HG03565 (cell line): Measurements from ENCODE around the gene EVI5L.
"Not testable (repeated sequence)": the region's sequence is repeated elsewhere in the genome, so short reads cannot be mapped to it uniquely, and the experiment has no call there.

Source experiments
- ATAC-seq: cut with Tn5 transposase; IDR thresholded peaks from one replicate; pipeline ENCODE4 v1.9.1; 2021; ENCODE audit warnings: mild to moderate bottlenecking, moderate library complexity; ENCODE audit not compliant: unreplicated experiment

Gene EVI5L

DNA sequence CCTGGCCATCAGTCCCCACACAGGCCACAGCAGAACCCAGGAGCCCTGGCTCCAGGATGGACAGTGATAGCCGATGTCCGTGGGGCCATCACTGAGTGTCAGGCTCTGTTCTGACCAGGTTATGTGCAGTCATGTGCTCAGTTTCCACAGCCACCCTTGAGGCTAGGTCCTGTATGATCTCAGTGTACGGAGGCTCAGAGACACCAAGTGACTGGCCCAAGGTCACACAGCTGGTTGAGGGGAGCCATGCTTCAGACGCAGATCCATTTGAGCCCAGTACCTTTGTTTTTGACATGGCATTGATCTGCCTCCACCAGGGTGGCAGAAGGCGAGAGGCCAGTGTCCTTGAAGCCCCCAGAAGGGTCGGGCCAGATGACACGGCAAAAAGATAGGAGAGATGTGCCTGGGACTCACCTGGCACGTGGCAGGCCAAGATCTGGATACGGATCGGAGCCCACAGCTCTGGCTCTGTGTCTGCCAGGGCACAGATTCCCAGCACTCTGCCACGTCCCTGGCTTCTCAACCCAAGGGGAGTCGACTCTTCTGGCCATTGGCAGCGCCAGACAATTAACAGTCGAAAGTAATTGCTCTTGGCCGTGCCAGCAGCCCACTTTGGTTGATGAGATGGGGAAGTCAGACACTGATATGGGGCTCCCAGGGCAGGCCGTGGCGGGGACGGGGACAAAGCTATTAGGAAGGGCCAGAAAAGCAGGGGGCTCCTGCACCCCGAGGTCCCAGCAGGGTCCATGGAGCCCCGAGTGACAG is 15.6 kb downstream of the EVI5L start:
- no peak for ATAC-seq

DNA sequence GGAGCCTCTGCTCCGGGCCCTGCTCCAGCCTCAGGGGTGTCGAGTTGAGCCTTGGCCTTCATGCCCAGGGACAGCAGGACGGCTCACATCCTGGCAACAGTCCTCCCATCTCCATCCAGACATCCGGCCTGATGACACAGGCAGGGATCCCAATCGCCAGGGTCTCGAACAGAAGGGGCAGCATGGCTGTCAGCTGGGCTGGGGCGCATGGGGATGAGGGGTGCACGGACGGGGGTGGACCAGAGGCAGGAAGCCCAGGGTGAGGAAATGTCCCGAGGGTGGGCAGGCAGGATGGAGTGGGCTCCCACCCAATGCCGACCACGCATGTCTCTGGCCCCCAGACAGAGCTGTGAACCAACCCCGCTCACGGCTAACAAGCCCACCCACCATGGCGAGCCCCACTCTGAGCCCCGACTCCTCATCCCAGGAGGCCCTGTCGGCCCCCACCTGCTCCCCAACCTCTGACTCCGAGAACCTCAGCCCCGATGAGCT is 16.2 kb downstream of the EVI5L start:
- ATAC-seq, result no peak

- ATAC-seq, result no peak
These were observed 17.6 kb downstream of the EVI5L start for GRCh38 chr19:7847664-7848063.

DNA sequence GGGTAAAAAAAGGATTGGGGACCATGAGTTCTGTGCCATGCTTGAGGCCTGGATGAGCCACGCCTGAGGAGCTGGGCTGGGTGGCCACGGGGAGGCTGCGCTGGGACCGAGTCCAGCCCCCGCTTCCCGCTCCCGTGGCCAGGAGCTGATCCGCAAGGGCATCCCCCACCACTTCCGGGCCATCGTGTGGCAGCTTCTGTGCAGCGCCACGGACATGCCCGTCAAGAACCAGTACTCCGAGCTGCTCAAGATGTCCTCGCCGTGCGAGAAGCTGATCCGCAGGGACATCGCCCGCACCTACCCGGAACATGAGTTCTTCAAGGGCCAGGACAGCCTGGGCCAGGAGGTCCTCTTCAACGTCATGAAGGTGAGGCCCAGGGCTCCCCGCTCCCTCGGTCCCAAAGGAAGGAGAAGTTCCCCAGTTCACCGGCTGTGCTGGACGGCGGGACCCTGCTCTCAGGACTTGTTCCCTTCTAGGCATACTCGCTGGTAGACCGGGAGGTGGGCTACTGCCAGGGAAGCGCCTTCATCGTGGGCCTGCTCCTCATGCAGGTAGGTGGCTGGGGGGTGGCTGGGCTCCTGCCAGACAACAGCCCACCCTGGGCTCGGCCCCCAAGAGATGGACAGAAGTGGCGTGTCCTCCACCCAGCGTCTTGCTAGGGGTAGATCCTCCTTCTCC is 18.9 kb downstream of the EVI5L start:
- ATAC-seq, result no peak

DNA sequence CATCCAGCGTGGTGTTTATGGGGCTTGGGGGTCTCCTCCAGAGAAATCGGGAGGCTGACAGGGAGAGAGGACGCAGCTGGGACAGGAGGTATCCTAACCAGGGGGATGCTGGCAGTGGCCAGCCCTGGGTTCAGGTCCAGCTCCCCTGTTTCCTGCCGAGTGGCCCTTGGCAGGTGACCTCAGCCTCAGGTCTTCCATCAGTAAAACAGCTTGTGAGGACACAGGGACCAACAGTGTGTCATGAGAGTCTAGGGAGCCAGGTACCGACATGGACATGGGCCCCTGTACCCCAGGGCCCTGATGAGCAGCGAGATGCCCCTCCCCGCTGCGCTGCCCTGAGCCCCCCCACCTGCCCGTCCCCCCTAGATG is 19.6 kb downstream of the EVI5L start:
- ATAC-seq, result no peak

DNA sequence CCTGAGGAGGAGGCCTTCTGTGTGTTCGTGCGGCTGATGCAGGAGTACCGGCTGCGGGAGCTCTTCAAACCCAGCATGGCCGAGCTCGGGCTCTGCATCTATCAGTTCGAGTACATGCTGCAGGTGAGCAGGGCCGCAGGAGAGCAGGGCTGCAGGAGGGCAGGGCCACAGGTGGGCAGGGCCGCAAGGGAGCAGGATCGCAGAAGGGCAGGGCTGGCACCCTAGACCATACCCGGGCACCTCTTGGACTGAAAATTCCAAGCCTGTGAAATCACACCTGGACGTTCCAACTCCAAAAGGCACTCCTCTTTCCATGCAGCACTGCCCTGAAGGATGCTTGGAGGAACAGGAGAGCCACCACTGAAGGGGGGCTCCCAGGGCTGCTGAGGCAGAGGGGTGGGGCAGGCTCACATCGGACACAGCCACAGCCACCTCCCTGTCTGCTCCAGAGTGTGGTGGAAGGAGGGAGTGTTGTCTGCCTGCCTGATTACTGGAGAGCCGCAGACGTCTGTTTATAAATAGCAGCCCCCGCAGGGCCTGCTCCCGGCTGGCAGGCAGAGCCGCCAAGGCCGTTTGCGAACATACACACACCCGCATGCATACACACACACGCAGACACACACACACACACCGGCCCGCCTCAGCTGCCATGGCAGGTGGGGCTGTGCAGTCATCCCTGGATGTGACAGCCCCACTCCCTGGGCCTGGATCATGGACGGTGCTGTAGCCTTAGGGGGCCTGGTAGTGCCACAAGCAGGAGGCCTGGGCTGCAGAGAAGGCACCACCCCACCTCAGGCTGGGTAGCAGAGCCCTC is 20.2 kb downstream of the EVI5L start:
- ATAC-seq, result no peak

DNA sequence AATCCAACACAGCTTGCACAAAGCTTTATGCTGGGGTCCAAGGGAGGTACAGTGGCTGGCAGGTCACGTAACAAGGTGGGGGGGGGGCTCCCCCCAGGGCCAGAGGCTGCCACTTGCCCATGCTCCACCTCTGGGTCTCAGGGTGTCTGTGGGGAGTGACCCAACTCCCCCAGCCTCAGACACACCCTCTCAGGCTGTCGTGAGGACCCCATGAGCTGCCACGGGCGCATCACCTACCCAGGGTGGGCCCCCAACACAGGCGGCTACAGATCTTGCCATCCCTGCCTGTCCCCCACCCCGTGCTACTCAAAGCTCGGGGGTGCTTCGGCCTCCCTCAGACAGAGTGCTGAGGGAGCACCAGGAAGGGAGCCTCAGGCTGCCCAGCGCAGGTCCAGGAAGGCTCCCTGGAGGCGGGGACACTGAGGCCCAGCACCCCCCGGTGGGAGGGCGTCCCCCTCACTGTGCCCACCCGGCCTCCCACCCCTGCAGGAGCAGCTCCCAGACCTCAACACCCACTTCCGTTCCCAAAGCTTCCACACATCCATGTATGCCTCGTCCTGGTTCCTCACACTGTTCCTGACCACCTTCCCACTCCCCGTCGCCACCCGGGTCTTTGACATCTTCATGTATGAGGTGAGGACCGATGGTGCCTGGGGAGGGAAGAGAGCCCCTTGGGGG is 21.1 kb downstream of the EVI5L start:
- ATAC-seq, result no peak

DNA sequence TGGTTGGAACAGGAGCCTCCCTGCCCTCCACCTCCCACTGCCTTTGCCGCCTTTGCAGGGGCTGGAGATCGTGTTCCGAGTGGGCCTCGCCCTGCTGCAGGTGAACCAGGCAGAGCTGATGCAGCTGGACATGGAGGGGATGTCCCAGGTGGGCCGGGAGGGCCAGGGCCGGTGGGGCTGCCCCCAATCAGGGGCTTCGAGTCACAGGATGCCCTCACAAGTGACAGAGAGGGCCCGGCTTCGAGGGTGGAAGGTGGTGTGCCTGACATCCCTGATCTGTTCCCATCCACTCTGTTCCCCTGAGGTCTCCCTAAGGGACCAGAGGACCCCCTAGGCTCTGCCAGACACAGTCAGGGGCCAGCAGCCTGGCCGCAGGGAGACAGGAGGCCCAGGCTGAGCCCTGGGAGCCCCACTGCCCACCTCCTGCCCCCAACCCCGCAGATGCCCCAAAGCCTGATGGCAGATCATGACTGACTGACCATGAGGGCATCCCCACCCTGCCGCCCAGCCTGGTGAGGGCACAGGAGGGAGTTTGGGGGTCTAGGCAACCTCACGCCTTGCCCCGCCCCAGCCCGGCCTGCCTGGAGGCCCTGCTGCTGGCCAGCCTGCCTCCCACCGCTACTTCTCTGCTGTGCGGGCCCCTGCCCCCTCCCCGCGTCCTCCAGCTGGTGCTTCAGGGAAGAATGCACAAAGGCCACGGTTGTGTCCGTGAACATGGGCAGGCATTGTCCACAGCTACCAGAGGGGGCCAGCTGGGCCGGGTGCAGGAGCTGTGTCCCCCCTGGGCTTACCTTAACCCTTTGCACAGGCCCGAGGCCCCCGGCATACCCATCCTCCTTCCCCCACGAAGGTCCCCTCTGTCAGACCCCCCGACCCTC is 21.8 kb downstream of the EVI5L start:
- ATAC-seq, result no peak

- no peak for ATAC-seq
These were observed 23.1 kb downstream of the EVI5L start for GRCh38 chr19:7852851-7853769.

DNA sequence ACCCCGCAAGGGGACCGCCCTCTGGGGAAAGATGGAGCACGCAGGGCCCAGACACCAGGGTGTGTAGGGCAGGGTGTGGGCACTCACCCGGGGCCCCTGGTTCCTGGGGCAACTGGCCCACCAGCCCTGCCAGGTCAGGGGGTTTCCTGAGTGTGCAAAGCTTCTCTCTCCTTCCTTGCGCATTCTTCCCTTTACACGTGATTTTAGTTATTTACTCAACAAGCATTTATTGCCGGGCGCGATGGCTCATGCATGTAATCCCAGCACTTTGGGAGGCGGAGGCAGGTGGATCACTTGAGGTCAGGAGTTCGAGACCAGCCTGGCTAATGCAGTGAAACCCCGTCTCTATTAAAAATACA is 23.7 kb downstream of the EVI5L start:
- ATAC-seq, result no peak

- no peak for ATAC-seq
These were observed 25.5 kb downstream of the EVI5L start for GRCh38 chr19:7855426-7856108.

- ATAC-seq, result no peak
These were observed 26.1 kb downstream of the EVI5L start for GRCh38 chr19:7856109-7856591.

DNA sequence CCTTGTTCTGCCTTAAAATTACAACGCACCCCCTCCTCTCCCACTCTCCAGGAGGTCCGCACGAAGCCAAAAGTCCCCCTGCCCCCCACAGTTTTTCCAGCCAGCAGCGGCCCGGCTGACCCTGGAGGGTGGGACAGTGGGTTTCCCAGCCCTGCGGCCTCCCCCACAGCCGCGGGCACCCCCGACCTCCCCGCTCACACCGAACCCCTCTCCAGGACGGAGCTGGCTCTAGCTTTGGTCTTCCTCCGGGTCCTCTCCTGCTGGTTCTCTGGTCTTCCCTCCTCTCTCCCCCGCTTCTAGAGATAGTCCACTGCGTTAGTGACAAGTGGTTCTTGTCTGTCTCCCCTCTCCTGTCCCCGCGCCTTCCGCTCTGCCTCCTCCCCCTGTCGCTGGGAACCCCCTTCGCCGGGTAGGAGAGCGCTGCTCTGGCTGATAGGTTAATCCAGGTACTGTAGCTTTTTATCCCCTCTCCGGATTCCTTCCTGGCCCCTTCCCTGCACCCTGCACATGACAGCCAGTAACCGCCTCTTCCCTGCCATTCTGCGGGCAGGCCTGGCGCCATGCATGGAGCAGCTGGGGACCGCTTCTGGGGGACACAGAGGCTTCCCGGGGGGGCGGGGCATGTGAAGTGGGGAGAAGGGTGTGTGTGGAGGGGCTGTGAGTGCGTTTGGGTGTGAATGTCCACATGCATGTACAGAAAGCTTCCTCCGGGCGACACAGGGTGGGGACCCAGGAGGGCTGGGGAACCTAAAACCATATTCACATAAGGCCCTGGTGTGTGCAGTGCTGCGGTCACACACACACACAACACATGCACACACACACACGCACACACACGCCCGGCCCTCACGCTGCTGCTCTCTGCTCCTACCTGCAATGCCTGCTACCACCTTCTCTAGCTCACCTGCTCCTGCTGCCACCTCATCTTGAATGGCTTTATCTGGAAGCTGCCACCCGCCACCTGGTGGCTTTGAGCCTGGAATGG is 27.0 kb downstream of the EVI5L start:
- ATAC-seq, result no peak

- ATAC-seq, result no peak
These were observed 27.7 kb downstream of the EVI5L start for GRCh38 chr19:7857727-7858108.

GRCh38 chr19:7858109-7858770 is 28.2 kb downstream of the EVI5L start:
- no peak for ATAC-seq

DNA sequence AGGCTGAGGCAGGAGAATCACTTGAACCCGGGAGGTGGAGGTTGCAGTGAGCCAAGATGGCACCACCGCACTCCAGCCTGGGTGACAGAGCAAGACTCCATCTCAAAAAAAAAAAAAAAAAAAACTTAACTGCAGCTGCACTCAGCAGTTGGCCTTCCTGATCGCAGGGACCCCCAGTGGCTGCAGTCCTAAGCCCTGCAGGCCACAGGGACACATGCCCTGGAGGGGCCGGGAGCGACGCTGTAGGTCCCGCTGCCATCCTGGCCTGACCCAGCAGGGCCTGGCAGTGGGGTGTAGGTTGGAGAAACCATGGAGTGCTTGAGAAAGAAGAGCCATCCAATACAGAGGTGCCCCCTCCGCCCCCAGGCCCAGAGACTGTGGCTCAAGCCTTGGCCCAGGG is 29.1 kb downstream of the EVI5L start:
- not testable (repeated sequence) for ATAC-seq
